CD4-positive, alpha-beta T cell (primary cell): ENCODE results near the gene USO1. TPM values are rescaled to one million over a fixed set of nuclear protein-coding genes. Genes with fewer than 3 reads are reported as not detected.

Source experiments
- ATAC-seq: fragments of 200-7000 bp; cut with Tn5 transposase; one replicate; pipeline ENCODE4 v1.10.0; 2022; ENCODE audit warnings: mild to moderate bottlenecking; ENCODE audit not compliant: poor library complexity
- CTCF ChIA-PET: fragments of 350-600 bp; sonication (Branson Sonifier 250); formaldehyde crosslinking; loops from one replicate; lab custom pipeline; 2021; ENCODE audit warnings: antibody characterized with exemption, inconsistent platforms; lab: Charles Lee
- POLR2A ChIA-PET: fragments of 350-600 bp; sonication (Branson Sonifier 250); formaldehyde crosslinking; loops from one replicate; lab custom pipeline; 2021; ENCODE audit warnings: antibody characterized with exemption, inconsistent platforms; lab: Charles Lee
- DNase-seq, 14 experiments: peaks; one replicate each; pipeline ENCODE4 v3.0.0-alpha.2; 2013 to 2020; ENCODE audit warnings: mixed read lengths in 2 of 14
- H3K27ac ChIP-seq, 2 donors: one replicate each; pipeline versions ENCODE4 v1.5.1 to v1.7.0; 2013; ENCODE audit warnings: low read length in 2 of 2, low read depth in 1 of 2, mild to moderate bottlenecking in 1 of 2
- H3K27me3 ChIP-seq, 2 experiments: 1 replicate in 1 of 2; 2 replicates in 1 of 2; pipeline versions ENCODE4 v1.6.1 to v1.7.0; 2013; ENCODE audit warnings: low read length in 2 of 2, control low read depth in 1 of 2, mild to moderate bottlenecking in 1 of 2, moderate library complexity in 1 of 2; ENCODE audit not compliant: insufficient read depth in 2 of 2, control insufficient read depth in 1 of 2
- H3K36me3 ChIP-seq: one replicate; pipeline ENCODE4 v1.6.1; 2013; ENCODE audit warnings: low read length, control low read depth; ENCODE audit not compliant: insufficient read depth
- H3K4me1 ChIP-seq: one replicate; pipeline ENCODE4 v1.6.1; 2013; ENCODE audit warnings: low read length, control low read depth; ENCODE audit not compliant: insufficient read depth
- H3K4me3 ChIP-seq: one replicate; pipeline ENCODE4 v1.5.1; 2013; ENCODE audit warnings: mild to moderate bottlenecking, low read length, moderate library complexity
- H3K9me3 ChIP-seq, 2 experiments: 1 replicate in 1 of 2; 2 replicates in 1 of 2; pipeline versions ENCODE4 v1.6.1 to v1.7.0; 2013; ENCODE audit warnings: low read length in 2 of 2, mild to moderate bottlenecking in 2 of 2, control low read depth in 1 of 2, moderate library complexity in 1 of 2; ENCODE audit not compliant: control insufficient read depth in 1 of 2, insufficient read depth in 1 of 2
- H3K27ac Mint-ChIP-seq: one replicate; pipeline ENCODE4 v1.8.0; 2020; ENCODE audit warnings: mixed read lengths
- H3K27me3 Mint-ChIP-seq: one replicate; pipeline ENCODE4 v1.8.0; 2021; ENCODE audit warnings: mixed read lengths
- H3K36me3 Mint-ChIP-seq: one replicate; pipeline ENCODE4 v1.8.0; 2021; ENCODE audit warnings: low read depth, mixed read lengths
- H3K4me1 Mint-ChIP-seq: one replicate; pipeline ENCODE4 v1.8.0; 2021; ENCODE audit warnings: low read depth, mixed read lengths
- H3K4me3 Mint-ChIP-seq: one replicate; pipeline ENCODE4 v1.8.0; 2020; ENCODE audit warnings: mild to moderate bottlenecking, mixed read lengths
- H3K9me3 Mint-ChIP-seq: one replicate; pipeline ENCODE4 v1.8.0; 2020; ENCODE audit warnings: mixed read lengths
- CTCF ChIP-seq: fragments of 200-600 bp; IDR thresholded peaks from one replicate; pipeline ENCODE4 v1.8.0; 2022; ENCODE audit warnings: antibody characterized with exemption, mild to moderate bottlenecking
- intact Hi-C, 2 experiments: fragments of 100-400 bp; cut with DNase I in 1 of 2; cut with micrococcal nuclease in 1 of 2; formaldehyde crosslinking; loops; one replicate each; pipeline versions ENCODE4 v1.15.1 to v1.9.0; 2023 to 2025; cut with DNase I, micrococcal nuclease
- total RNA-seq, 174 experiments: library from RNA in 2 of 174; stranded (reverse) in 2 of 174; gene quantifications; one replicate each; pipeline ENCODE4 v1.2.3 and lab custom pipeline; 2021 to 2026

USO1 gene
- total RNA-seq, 2 experiments from 2014 or later, result 10.5 to 10.9 TPM

- intact Hi-C loops, result no loop called here
- ChIA-PET POLR2A (interaction anchor here (0.5 kb wide), 1 partner anchor 154 kb away, joined by 3 read pairs; no protein-coding TSS in a partner anchor), CTCF (interaction anchor here (1.1 kb wide), 1 partner anchor 14 kb away, joined by 4 read pairs; no protein-coding TSS in a partner anchor)
- Mint-ChIP-seq H3K4me1 (no peaks in the 10 kb centered on the region), H3K4me3 (no peak overlapping the region), H3K27me3 (peaks cover 4% of the 10 kb centered on the region), H3K27ac (no peak overlapping the region), H3K9me3 (peaks cover 3% of the 10 kb centered on the region), H3K36me3 (no peaks in the 10 kb centered on the region)
- no peaks in the 10 kb centered on the region for H3K4me1 ChIP-seq
- DNase-seq (no peak), ATAC-seq (no peak)
- H3K4me3 ChIP-seq, result no peak overlapping the region
- TF ChIP-seq CTCF, result no peak
- H3K9me3 ChIP-seq, result peaks cover 0 to 5% of the 10 kb centered on the region in 2 experiments
- no peak overlapping the region for H3K27ac ChIP-seq
- no peaks in the 10 kb centered on the region for H3K27me3 ChIP-seq
- H3K36me3 ChIP-seq, result no peaks in the 10 kb centered on the region
These were observed 109.9 kb downstream of the USO1 start for GRCh38 chr4:75834095-75834771.

- no peak for TF ChIP-seq CTCF
- H3K27me3 Mint-ChIP-seq, result peaks cover 4% of the 10 kb centered on the region
- no peak overlapping the region for H3K4me3 Mint-ChIP-seq
- Histone ChIP-seq H3K27ac (no peak overlapping the region), H3K36me3 (no peaks in the 10 kb centered on the region), H3K4me1 (no peaks in the 10 kb centered on the region), H3K9me3 (peaks cover 0 to 5% of the 10 kb centered on the region in 2 experiments), H3K4me3 (no peak overlapping the region), H3K27me3 (no peaks in the 10 kb centered on the region)
- DNase-seq, result no peak
- no peaks in the 10 kb centered on the region for H3K4me1 Mint-ChIP-seq
- CTCF ChIA-PET, result interaction anchor here (1.1 kb wide), 1 partner anchor 13 kb away, joined by 4 read pairs; no protein-coding TSS in a partner anchor
- H3K27ac Mint-ChIP-seq, result no peak overlapping the region
- POLR2A ChIA-PET, result no interaction called here
- no peak for ATAC-seq
- H3K9me3 Mint-ChIP-seq, result peaks cover 3% of the 10 kb centered on the region
- intact Hi-C loops, result no loop called here
- H3K36me3 Mint-ChIP-seq, result no peaks in the 10 kb centered on the region
These were observed 110.4 kb downstream of the USO1 start for GRCh38 chr4:75834772-75835154.

GRCh38 chr4:75841641-75842520, 117.5 kb downstream of the USO1 start:
- no peaks in the 10 kb centered on the region for H3K27me3 Mint-ChIP-seq
- no peaks in the 10 kb centered on the region for H3K4me1 Mint-ChIP-seq
- no peaks in the 10 kb centered on the region for H3K36me3 ChIP-seq
- no peak overlapping the region for H3K27ac Mint-ChIP-seq
- DNase-seq (no peak), ATAC-seq (no peak)
- no peak for TF ChIP-seq CTCF
- ChIA-PET CTCF (no interaction called here), POLR2A (no interaction called here)
- no peak overlapping the region for H3K4me3 ChIP-seq
- no peaks in the 10 kb centered on the region for H3K9me3 Mint-ChIP-seq
- intact Hi-C loops, result no loop called here
- H3K4me3 Mint-ChIP-seq, result no peak overlapping the region
- H3K9me3 ChIP-seq, result no peaks in the 10 kb centered on the region
- H3K36me3 Mint-ChIP-seq, result no peaks in the 10 kb centered on the region
- no peaks in the 10 kb centered on the region for H3K4me1 ChIP-seq
- H3K27ac ChIP-seq, result no peak overlapping the region
- no peaks in the 10 kb centered on the region for H3K27me3 ChIP-seq
